HG03039 (cell line): Measurements from ENCODE around the gene LRRN2.
"Not testable (repeated sequence)": the region's sequence is repeated elsewhere in the genome, so short reads cannot be mapped to it uniquely, and the experiment has no call there.

Experiments
- ATAC-seq: cut with Tn5 transposase; IDR thresholded peaks from one replicate; pipeline ENCODE4 v1.9.1; 2021; ENCODE audit warnings: mild to moderate bottlenecking, moderate library complexity; ENCODE audit not compliant: unreplicated experiment

The LRRN2 gene

DNA sequence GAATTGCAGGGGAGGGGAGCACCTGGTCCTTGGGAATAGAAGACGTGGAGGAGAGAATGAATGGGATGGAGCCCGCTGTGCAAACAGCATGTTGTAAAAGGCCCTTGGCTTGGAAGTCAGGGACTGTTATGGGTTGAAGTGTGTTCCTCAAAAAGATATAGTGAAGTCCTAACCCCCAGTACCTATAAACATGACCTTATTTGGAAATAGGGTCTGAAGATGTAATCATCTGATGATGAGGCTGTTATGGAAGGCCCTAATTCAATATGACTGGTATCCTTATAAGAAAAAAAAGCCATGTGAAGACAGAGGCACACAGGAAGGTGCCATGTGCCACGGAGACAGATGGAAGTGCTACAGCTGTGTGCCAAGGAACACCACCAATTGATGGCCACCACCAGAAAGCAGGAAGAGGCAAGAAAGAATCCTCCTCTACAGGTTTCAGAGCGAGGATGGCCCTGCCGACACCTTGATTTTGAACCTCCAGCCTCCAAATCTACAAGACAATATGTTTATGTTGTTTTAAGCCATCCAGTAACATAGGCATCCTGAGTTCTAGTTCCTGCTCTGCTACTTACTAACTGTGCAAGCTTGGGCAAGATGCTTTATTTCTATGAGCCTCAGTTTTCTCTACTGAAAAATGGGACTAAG lies 51.2 kb downstream of the LRRN2 start:
- no peak for ATAC-seq

DNA sequence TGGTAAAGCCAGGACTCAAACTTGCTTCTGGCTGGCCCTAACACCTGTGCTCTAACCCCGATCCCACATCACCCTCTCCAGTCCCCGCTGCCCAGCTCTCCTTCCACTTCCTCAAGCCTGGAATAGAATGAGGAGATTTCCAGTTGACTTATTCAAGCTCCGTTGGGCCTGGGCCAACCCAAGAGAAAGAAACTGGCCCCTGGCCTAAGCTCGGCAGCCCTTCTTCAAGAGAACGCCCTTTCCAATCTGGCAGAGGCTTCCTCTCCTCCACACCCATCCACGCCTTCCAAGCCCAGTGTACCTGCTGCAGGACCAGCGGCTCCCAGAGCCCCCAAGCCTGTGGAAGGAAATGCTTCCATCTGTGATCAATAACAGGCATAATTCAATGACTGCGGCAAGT lies 51.9 kb downstream of the LRRN2 start:
- ATAC-seq, result no peak

DNA sequence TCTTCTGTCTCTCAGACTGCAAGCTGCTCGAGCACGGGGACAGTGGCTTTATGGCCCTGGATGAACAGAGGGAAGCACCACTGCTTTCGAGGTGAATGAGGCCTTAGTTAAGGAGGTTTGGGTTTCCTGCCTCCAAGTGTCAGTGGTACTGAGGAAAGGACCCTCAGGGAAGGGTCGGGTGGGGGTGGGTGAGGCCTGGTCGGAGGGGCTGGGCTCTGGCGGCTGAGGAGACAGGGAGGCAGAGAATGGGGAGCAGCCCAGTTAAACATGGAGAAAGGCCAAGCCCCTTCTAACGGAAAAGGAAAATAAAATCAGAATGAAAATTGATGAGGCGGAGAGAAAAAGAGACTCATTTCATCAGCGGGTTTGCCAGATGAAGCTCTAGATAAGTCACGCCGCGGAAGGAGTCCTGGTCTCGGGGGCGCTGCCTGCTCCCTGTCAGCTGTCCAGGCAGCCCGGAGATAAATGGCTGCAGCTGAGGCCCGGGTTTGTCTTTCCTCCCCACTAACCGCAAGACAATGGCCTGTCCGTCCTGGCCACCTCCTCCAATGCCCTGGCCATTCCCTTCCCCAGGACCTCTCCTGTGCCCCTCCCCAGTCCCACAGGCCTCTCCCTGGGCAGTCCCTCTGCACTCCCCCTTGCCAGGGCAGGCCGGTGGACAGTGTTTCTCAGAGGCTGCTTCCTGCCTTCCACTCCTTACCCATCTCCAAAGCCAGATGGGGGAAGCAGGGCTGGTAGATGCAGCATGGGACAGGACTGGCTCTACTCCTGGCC lies 55.2 kb downstream of the LRRN2 start:
- no peak for ATAC-seq

DNA sequence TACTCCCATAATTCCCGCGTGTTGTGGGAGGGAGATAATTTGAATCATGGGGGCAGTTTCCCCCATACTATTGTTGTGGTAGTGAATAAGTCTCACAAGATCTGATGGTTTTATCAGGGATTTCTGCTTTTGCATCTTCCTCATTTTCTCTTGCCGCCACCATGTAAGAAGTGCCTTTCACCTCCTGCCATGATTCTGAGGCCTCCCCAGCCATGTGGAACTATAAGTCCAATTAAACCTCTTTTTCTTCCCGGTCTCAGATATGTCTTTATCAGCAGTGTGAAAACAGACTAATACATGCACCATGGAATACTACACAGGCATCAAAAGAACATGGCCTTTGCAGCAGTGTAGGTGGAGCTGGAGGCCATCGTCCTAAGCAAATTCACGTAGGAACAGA lies 56.1 kb downstream of the LRRN2 start:
- ATAC-seq, result not testable (repeated sequence)

DNA sequence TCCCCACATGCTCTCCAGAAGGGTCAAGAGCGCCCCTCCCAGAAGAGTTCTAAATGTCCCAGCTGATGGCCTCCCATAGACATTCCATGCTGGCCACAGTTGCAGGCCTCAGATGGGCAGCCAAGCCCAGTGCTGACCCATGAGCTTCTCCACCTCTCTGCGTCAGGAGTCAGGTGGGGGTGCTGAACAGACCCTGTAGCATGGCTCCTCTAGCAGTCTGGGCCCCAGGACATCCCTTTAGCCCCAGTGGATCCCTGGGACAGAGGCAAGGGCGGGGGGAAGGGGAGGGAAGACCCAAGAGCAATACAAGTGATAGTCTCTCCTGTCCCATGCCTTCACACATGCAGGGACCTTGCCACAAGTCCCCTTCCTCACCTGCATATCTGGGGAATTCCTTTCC lies 56.7 kb downstream of the LRRN2 start:
- ATAC-seq, result no peak

DNA sequence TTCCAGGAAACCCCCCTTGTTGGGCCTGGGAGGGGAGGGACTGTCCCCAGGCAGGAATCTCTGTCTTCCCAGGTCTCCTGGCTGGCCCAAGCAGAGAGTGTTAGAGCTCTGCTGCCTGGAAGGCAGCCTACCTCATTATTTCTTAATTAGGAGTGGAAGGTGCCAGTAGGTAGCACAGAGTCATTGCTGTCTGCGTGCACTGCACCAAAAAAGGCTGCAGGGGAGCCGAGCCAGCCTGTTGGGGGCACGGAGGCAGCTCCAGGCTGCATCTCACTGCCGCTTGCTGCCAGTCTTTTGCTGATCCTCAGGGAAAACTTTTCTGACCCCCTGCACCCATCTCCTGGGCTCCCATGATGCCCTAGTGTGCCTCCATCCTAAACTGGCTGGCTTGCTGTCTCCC lies 58.1 kb downstream of the LRRN2 start:
- no peak for ATAC-seq

DNA sequence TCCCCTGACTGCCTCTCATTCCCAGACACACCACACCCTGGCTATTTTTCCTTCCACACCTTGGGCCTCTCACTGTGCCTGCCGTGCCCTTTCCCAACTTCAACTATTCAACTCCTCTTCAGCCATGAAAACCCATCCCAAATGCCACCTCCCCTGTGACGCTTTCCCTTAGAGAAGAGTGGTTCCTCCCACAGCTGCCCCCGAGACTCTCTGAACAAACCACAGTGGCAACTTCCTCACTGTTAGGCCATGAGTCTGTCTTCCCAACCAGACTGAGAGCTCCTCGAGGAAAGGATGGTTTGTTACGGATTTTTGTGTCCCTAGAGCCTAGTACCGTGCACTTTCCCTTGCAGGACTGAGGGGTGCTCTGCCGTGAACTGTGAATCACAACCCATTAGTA lies 59.2 kb downstream of the LRRN2 start:
- ATAC-seq, result no peak

DNA sequence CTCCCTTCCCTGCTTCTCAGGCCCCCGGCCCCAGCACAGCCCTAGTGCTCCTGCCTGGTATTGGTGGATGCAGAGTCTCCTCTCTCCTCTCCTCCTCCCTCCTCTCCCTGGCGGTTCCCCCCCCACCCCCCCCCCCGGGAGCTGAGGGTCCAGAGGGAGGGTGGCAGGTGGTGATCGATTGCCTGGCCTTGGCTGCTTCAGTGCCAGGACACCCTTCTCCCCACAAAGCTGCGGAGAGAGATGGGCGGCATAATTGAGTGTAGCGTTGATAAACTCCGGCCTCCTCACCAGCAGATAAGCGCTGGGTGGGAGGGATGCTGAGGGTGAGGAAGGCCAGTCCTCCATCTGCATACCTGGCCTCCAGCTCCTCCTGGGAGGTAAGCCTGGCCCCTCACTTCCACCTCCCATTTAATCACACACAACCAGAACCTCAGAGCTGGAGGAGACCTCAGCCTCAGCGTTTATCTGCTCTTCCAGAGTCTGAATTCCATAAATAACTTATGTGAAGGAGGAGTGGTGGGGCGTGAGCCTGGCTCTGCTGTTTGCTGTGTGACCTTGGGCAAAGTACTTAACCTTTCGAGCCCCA lies 60.8 kb downstream of the LRRN2 start:
- no peak for ATAC-seq

DNA sequence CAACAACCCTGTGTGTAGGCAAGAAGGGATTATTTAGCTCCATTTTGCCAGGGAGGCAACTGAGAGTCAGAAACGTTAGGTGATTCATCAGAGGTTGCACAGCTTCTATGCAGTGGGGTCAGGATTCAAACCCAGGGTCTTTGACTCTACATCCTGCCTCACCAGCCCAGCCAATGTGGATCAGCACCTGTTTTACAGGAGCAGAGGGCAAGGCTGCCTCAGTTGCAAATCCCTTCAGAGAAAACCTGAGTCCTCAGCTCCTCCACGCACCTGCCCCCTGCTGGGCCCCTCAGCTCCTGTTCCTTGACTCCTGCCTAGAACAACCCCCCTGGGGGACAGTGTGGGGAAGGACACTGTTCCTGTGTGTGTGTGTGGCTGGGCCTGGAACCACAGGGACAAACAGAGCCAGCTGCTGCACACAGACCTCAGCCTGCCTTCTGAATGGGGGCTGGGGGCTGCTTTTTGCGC lies 61.6 kb downstream of the LRRN2 start:
- no peak for ATAC-seq

DNA sequence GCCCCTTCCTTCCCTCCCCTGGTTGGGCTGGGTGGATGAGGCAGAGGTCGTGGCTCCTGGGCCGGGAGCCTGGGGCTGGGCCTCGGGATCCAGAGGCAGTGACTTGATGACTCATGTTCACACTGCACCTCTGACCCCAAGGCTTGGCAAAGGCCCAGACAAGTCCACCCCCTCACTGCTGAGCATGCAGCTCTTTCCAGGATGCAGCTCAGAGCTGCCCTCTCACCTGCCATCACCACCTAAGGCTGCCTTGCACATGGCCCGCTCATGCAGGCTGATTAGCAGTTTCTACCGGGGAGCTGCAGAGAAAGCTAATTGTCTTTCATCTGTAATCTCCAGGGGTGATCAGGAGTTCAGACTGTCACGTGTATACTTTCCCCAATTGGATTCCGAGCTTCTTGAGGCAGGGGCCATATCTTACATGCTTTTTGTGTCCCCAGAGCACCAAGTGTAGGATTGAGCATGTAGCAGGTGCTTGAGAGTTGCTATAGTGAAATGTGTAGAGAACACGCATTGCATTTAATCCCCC lies 62.1 kb downstream of the LRRN2 start:
- ATAC-seq, result no peak

DNA sequence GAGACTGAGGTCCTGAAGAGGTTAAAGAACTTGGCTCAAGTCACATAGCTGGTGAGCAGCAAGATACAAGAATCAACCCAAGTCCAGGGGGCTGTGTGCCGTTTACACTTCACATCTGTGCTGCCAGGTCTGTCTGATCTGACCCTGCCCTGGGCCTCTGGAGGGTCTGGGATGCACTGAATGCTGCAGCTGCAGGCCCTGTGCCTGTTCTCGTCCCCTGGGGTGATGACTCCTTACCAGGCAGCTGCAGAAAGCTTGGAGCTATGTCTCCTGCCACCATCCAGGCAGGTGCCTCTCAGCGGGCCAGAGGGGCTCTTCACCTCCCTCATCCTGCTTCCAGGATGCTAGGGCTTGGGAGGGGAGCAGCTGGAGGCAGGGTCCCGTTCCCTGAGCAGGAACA lies 63.5 kb downstream of the LRRN2 start:
- no peak for ATAC-seq

DNA sequence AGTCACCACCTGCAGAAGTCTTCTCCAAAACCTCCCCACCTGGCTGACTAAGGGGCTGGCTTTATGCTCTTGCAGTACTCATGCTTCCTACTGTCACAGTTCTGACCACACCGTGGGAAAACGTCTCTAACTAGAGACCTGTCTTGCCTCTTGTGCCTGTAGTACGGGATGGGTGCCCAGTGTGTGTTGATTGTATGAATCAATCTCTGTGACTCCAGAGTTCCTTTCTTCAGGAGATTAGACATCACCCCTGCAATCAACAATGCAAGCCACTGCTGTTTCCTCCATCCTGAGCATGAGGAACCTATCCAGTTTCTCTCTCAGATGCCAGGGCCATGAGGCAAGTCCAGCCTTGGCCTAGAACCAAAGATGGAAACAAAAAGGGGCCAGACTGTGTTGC lies 64.1 kb downstream of the LRRN2 start:
- ATAC-seq, result no peak

DNA sequence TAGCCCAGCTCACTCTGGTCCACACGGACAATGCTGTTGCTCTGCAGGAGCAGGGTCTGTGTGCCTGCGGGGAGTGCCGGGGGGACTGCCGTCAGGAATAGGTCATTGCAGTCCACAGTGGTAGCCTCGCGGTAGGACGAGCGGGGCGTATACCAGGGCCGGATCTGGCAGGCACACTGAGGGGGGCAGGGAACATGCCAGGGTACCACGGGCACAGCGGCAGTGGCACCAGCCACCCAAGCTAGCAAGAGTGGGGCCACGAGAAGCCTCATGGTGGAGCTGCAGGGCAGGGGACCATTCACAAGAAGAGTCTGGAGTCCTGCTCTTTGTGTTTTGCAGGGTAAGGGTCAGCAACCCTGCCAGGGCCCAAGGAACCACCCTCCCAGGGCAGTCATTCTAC lies 65.8 kb downstream of the LRRN2 start:
- ATAC-seq, result no peak

DNA sequence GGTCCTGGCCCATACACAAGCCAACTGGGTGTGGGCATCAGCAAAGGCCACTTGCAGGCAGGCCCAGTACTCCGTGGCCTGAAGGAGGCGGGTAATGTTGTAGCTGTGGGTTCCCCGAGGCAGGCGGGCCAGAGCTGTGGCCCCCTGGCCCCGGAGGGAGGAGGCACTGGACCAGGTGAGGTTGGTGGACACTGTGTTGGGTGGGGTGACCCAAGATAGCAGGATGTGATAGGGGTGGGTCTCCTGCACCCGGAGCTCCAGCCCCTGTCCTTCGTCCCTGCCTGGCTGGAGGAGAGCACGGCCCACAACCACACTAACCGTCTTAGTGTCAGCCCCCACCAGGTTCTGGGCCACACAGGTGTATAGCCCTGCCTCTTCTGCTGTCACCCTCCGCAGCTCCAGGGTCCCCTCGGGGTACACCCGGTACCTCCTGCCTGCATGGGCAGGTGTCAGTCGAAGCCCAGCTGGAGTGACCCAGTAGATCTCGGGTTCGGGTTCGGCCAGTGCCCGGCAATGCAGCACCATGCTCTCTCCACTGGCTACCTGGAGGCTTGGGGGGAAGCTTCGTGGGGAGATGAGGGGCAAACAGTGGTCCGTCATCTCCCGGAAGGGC lies 67.3 kb downstream of the LRRN2 start:
- ATAC-seq, result no peak

DNA sequence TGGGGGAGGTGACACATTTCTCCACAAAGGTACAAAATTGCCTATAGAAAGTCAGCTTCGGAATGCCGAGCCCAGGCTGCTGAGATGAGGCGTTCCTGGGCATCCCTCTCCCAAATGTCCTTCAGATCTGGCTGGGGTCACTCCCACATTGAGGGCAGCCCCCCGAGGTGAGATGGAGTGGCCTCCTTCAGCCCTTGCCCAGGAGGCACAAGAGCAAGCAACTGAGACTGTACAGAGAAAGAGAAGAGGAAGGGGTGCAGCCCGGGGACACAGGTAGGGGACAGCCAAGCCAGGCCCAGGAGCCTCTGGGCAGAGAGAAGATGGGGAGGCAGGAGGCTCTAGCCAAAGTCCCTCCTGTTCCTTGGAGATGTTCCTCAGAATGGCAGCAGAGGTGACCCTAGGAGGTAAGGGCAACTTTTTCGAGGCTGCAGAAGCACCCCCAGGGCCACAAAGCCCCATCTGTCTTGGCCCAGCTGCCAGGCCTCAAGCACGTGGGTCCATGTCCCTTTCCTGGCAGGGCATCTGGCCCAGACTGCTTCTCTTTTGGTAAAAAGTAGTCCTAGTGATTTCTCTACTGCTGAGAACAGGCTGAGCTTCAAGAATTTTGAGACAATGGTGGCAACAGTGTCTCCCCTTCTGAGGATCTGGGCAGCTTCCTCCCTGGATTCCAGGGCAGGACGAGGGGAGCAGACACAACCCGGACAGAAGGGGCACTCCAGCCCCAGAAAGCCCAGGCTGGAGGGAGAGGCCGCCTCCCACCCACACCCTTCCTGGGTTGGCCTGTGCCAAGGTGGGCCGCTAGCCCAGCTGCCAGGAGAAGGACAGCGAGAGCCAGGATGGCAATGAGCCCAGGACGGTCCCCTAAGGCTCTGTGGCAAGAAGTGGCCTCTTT lies 68.0 kb downstream of the LRRN2 start:
- no peak for ATAC-seq

DNA sequence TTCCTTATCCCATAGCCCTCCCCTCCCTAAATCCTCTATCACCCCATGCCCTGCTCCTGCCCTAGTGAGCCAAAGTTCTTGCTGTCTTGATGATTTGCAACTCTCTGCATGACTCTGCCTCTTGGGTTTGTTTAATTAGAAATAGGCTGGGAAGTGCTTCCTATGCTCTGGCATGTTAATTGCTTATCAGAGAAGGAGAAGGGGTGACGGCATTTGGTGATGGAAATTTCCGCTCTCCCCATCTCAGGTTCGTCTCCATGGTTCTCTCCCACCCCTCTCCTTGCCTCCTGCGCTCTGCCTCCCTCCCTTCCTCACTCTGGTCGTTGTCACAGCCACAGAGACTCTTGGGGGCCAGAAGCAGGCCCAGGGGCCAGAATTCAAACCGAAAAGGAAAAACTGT lies 68.9 kb downstream of the LRRN2 start:
- no peak for ATAC-seq

DNA sequence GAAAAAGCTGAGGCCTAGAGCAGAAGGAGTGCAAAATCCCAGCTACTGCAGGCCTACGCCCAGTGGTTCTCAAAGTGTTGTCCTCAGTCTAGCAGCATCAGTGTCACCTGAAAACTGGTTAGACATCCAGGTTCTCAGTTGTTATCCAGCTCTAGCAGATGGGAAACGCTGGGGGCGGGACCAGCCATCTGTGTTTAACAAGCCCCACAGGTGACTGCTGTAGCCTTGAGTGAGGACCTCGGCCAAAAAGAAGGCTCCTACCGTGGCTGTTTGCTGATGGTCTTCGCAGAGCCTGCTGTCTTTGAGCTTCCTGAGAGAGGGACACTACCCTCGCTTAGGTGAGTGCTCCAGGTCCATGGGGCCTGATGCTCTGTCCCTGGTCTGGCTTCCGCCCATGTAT lies 69.7 kb downstream of the LRRN2 start:
- ATAC-seq, result no peak

DNA sequence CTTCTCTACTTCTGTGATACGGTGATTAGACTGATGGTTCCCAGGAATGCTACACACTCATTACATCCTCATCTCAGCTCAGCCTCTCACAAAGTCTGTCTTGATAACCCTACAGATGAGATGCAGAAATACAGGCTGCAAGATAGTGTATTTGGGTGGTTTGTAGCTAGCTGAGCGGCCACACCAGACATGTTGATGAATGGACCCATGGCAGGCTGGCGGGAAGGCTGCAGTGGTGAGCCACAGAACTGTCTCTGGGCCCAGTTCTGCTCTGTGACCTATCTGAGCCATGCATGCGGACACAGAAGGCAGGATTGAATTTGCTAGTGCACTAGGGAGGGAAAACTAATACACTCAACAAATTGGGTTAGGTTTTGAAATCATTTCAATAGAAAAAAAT lies 71.9 kb downstream of the LRRN2 start:
- no peak for ATAC-seq

DNA sequence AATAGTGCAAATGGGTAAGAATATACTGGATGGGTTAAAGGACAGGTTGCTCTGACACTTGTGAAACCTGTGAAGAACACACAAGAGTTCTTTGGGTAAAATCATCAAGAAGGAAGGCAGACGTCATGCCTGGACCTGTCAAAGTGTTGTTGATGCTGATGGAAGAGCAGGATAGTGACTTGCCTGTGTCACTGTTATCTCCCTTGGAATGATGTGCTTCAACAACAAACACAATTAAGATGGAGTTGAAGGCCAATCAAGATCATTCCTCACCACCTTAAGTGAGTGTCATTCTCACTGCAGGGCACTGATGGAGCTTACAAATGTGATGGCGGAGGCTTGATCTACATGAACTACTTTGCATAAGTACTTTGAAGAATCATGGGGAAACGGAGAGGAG lies 73.2 kb downstream of the LRRN2 start:
- ATAC-seq, result no peak

DNA sequence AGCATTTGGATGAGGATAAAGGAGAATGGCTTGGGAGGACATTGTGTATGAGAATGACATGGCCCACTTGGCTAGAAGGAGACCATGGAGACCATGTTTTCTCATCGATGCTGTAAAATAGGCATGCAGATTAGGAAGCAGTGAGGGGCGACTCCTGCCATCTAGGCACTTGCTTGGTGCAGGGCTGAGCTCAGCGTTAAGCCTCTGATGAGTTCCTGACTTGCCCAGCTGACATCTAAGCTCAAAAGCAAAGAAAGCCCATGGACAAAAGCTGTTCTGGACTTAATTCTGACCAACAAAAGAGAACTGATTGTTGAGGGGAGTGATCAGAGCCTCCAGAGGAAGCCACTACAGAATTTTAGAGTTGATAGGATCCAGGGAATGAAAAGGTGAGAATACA lies 74.5 kb downstream of the LRRN2 start:
- ATAC-seq, result no peak

DNA sequence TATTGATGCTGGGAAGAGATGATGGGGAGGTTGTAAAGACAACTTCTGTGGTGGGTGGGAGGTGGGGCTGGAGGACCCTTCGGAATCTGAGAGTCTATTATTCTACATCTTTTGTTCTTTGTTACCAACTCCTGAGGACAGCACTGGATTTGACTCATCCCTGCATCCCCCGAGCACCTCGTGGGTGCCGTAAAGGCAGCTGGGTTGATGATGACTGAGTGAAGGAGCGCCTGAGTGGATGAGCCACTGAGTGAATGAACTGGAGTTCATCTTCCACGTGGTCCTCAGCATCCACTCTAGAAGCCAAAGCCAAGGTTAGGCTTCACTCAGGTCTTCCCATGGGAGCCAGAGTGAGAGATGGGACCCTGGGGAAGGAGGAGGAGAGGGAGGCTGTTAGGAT lies 77.6 kb downstream of the LRRN2 start:
- no peak for ATAC-seq
